Measurements from ENCODE around the gene GIGYF1.

GIGYF1 gene

GRCh38 chr7:100694098-100694745, at the start of gene GIGYF1:
TSS of gene GIGYF1 (minus strand) at chr7:100694250. CDS start at chr7:100688238, 6,012 bp downstream.
- ChIA-PET POLR2A (interaction anchor here (0.6 to 4.1 kb wide), 2 partner anchors 11 to 109 kb away, joined by 3 to 17 read pairs; partner anchors contain the start of gene POP7), CTCF (interaction anchor here (4.4 to 8.2 kb wide), 3 partner anchors 8 to 158 kb away, joined by 30 to 180 read pairs (median 119); partner anchors contain the start of genes POP7 and SLC12A9)

GRCh38 chr7:100739934-100740333, 45.9 kb upstream of the GIGYF1 start:
- POLR2A ChIA-PET: no interaction called here
- no peak for DNase-seq (ENCODE audit: low read depth, low spot score)
- H3K4me3 ChIP-seq (ENCODE audit: low read depth, low read length): no peak overlapping the region
- CTCF ChIA-PET: no interaction called here
- TF ChIP-seq CTCF (IDR thresholded peaks at IDR 0.05; ENCODE audit: insufficient read depth, low read length, missing control alignments): no peak

More at GRCh38 chr7:100694098-100694745, at the start of gene GIGYF1:
- DNase-seq (ENCODE audit: low read depth, low spot score): no peak
- peak within 1 kb of the TSS; percentile 74 for H3K4me3 ChIP-seq (ENCODE audit: low read depth, low read length)
- TF ChIP-seq CTCF (IDR thresholded peaks at IDR 0.05; ENCODE audit: insufficient read depth, low read length, missing control alignments): no peak

- CTCF ChIA-PET: interaction anchor here (2.5 kb wide), 1 partner anchor 31 kb away, joined by 7 read pairs; the partner anchor contains the start of gene POP7
- H3K4me3 ChIP-seq (ENCODE audit: low read depth, low read length): no peak overlapping the region
- no peak for DNase-seq (ENCODE audit: low read depth, low spot score)
- no peak for TF ChIP-seq CTCF (IDR thresholded peaks at IDR 0.05; ENCODE audit: insufficient read depth, low read length, missing control alignments)
- POLR2A ChIA-PET: no interaction called here
Measured at GRCh38 chr7:100736671-100737070, 42.6 kb upstream of the GIGYF1 start.

GRCh38 chr7:100735730-100736129, 41.7 kb upstream of the GIGYF1 start:
- CTCF ChIA-PET: no interaction called here
- no peak overlapping the region for H3K4me3 ChIP-seq (ENCODE audit: low read depth, low read length)
- no peak for TF ChIP-seq CTCF (IDR thresholded peaks at IDR 0.05; ENCODE audit: insufficient read depth, low read length, missing control alignments)
- POLR2A ChIA-PET: no interaction called here
- DNase-seq (ENCODE audit: low read depth, low spot score): no peak

GRCh38 chr7:100731937-100732636, 38.0 kb upstream of the GIGYF1 start:
- no peak for TF ChIP-seq CTCF (IDR thresholded peaks at IDR 0.05; ENCODE audit: insufficient read depth, low read length, missing control alignments)
- H3K4me3 ChIP-seq (ENCODE audit: low read depth, low read length): no peak overlapping the region
- ChIA-PET CTCF (no interaction called here), POLR2A (no interaction called here)
- DNase-seq (ENCODE audit: low read depth, low spot score): no peak

GRCh38 chr7:100730136-100730800, 36.2 kb upstream of the GIGYF1 start:
- ChIA-PET CTCF (interaction anchor here (1.3 kb wide), 1 partner anchor 122 kb away, joined by 4 read pairs; the partner anchor contains the start of gene SLC12A9), POLR2A (no interaction called here)
- no peak for TF ChIP-seq CTCF (IDR thresholded peaks at IDR 0.05; ENCODE audit: insufficient read depth, low read length, missing control alignments)
- no peak for DNase-seq (ENCODE audit: low read depth, low spot score)
- H3K4me3 ChIP-seq (ENCODE audit: low read depth, low read length): no peak overlapping the region
